Prostate gland (tissue), 2 donors: ENCODE results near the gene COG2.

Experiments
- POLR2AphosphoS5 ChIP-seq: sonication (generic); formaldehyde crosslinking; IDR thresholded peaks from one replicate; pipeline ENCODE4 v1.6.1; 2017; ENCODE audit warnings: antibody characterized with exemption
- TF ChIP-seq, protein P1 (sequence below), 4 experiments: fragments of 200-600 bp in 2 of 4; fragments of 450-650 bp in 2 of 4; sonication (generic) in 2 of 4; IDR thresholded peaks; 1 replicate in 3 of 4; 2 replicates in 1 of 4; pipeline ENCODE4 v1.5.1; 2016 to 2019; ENCODE audit warnings: antibody characterized with exemption in 4 of 4, mild to moderate bottlenecking in 2 of 4, moderate library complexity in 2 of 4

DNA sequence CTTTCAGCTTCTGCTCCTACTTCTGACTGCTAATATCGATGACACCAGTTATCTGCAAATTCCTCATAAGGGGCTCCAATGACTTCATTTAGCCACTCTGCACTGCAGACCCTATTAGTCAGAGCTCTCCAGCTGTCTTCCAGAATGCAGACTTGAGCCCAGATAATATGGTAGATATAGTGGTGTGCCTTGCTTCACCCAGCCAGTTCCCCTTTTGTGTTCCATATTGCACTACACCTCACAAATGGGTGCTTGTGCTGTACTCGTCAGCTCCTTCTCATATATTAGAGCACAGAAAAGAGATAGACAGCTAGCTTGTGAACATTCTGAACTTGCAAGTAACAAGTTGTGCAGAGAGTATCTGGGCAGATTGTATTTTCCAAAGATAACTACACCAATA lies 23.7 kb upstream of the COG2 start:
- TF ChIP-seq, protein P1, sequence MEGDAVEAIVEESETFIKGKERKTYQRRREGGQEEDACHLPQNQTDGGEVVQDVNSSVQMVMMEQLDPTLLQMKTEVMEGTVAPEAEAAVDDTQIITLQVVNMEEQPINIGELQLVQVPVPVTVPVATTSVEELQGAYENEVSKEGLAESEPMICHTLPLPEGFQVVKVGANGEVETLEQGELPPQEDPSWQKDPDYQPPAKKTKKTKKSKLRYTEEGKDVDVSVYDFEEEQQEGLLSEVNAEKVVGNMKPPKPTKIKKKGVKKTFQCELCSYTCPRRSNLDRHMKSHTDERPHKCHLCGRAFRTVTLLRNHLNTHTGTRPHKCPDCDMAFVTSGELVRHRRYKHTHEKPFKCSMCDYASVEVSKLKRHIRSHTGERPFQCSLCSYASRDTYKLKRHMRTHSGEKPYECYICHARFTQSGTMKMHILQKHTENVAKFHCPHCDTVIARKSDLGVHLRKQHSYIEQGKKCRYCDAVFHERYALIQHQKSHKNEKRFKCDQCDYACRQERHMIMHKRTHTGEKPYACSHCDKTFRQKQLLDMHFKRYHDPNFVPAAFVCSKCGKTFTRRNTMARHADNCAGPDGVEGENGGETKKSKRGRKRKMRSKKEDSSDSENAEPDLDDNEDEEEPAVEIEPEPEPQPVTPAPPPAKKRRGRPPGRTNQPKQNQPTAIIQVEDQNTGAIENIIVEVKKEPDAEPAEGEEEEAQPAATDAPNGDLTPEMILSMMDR (IDR thresholded peaks at IDR 0.05), result no peak
- TF ChIP-seq POLR2AphosphoS5, result no peak
